Activated T-cell treated with anti-CD3 and anti-CD28 coated beads, Interleukin-2, amount 50 U/mL, for 48 hours (primary cell): ENCODE data around the gene MRPL19.
A peak's percentile ranks its signal among the peaks of the same experiment; 100 is the strongest.
"Not testable (repeated sequence)": the region's sequence is repeated elsewhere in the genome, so short reads cannot be mapped to it uniquely, and the experiment has no call there.

Experiments used
- DNase-seq, 2 experiments: peaks; one replicate each; pipeline ENCODE4 v3.0.0-alpha.2; 2020

The MRPL19 gene

GRCh38 chr2:75675908-75676307, 29.3 kb downstream of the MRPL19 start:
- DNase-seq: no peak

GRCh38 chr2:75676464-75676863, 29.9 kb downstream of the MRPL19 start:
- DNase-seq: no peak

- no peak for DNase-seq
Measured at GRCh38 chr2:75679556-75679955, 33.0 kb downstream of the MRPL19 start.

- no peak for DNase-seq
Measured at GRCh38 chr2:75680402-75680801, 33.8 kb downstream of the MRPL19 start.

- DNase-seq: not testable (repeated sequence)
Measured at GRCh38 chr2:75683430-75683829, 36.8 kb downstream of the MRPL19 start.

- no peak for DNase-seq
Measured at GRCh38 chr2:75688196-75688595, 41.6 kb downstream of the MRPL19 start.

GRCh38 chr2:75698918-75699317, 52.3 kb downstream of the MRPL19 start:
- DNase-seq: no peak

GRCh38 chr2:75702593-75702992, 56.0 kb downstream of the MRPL19 start:
- no peak for DNase-seq

GRCh38 chr2:75703589-75704287, 57.2 kb downstream of the MRPL19 start:
- DNase-seq: no peak

GRCh38 chr2:75705921-75706320, 59.3 kb downstream of the MRPL19 start:
- no peak for DNase-seq

GRCh38 chr2:75707901-75708300, 61.3 kb downstream of the MRPL19 start:
- DNase-seq: no peak

GRCh38 chr2:75709297-75709696, 62.7 kb downstream of the MRPL19 start:
- no peak for DNase-seq

- DNase-seq: no peak
Measured at GRCh38 chr2:75710220-75710576, 63.6 kb downstream of the MRPL19 start.

GRCh38 chr2:75710577-75711253, 64.1 kb downstream of the MRPL19 start, which contains the start of gene GCFC2:
GCFC2 (minus strand) TSS chr2:75710915; CDS start chr2:75710855, 60 bp downstream.
- DNase-seq: peak; percentile 89 to 93

GRCh38 chr2:75711590-75711989, 65.0 kb downstream of the MRPL19 start:
- DNase-seq: not testable (repeated sequence)

GRCh38 chr2:75716406-75716805, 69.8 kb downstream of the MRPL19 start:
- DNase-seq: no peak

GRCh38 chr2:75719616-75720015, 73.0 kb downstream of the MRPL19 start:
- DNase-seq: no peak

GRCh38 chr2:75720525-75720924, 73.9 kb downstream of the MRPL19 start:
- no peak for DNase-seq

GRCh38 chr2:75722687-75723086, 76.1 kb downstream of the MRPL19 start:
- no peak for DNase-seq

- DNase-seq: no peak
Measured at GRCh38 chr2:75728614-75729419, 82.2 kb downstream of the MRPL19 start.

GRCh38 chr2:75729861-75730260, 83.3 kb downstream of the MRPL19 start:
- DNase-seq: no peak

GRCh38 chr2:75736276-75736675, 89.7 kb downstream of the MRPL19 start:
- no peak for DNase-seq

GRCh38 chr2:75737961-75738360, 91.4 kb downstream of the MRPL19 start:
- no peak for DNase-seq
